Duodenal mucosa (tissue), 2 donors: ENCODE data around the gene JPH2.

Experiments
- H3K27ac ChIP-seq: one replicate; pipeline ENCODE4 v1.7.0; 2013; ENCODE audit warnings: low read depth, low read length
- H3K27me3 ChIP-seq, 2 donors: one replicate each; pipeline ENCODE4 v1.7.0; 2013; ENCODE audit warnings: low read length in 2 of 2, control low read depth in 1 of 2; ENCODE audit not compliant: insufficient read depth in 2 of 2, control insufficient read depth in 1 of 2
- H3K36me3 ChIP-seq, 2 donors: one replicate each; pipeline ENCODE4 v1.7.0; 2013; ENCODE audit warnings: low read length in 2 of 2, control low read depth in 1 of 2; ENCODE audit not compliant: insufficient read depth in 2 of 2, control insufficient read depth in 1 of 2
- H3K4me1 ChIP-seq, 2 donors: one replicate each; pipeline ENCODE4 v1.7.0; 2013; ENCODE audit warnings: low read length in 2 of 2, control low read depth in 1 of 2; ENCODE audit not compliant: insufficient read depth in 2 of 2, control insufficient read depth in 1 of 2
- H3K4me3 ChIP-seq, 2 donors: one replicate each; pipeline ENCODE4 v1.7.0; 2013; ENCODE audit warnings: low read length in 2 of 2, low read depth in 1 of 2
- H3K9ac ChIP-seq, 2 donors: one replicate each; pipeline ENCODE4 v1.7.0; 2013; ENCODE audit warnings: low read length in 2 of 2, low read depth in 1 of 2
- H3K9me3 ChIP-seq, 2 donors: one replicate each; pipeline ENCODE4 v1.7.0; 2013; ENCODE audit warnings: low read length in 2 of 2, control low read depth in 1 of 2; ENCODE audit not compliant: control insufficient read depth in 1 of 2

Gene JPH2

DNA sequence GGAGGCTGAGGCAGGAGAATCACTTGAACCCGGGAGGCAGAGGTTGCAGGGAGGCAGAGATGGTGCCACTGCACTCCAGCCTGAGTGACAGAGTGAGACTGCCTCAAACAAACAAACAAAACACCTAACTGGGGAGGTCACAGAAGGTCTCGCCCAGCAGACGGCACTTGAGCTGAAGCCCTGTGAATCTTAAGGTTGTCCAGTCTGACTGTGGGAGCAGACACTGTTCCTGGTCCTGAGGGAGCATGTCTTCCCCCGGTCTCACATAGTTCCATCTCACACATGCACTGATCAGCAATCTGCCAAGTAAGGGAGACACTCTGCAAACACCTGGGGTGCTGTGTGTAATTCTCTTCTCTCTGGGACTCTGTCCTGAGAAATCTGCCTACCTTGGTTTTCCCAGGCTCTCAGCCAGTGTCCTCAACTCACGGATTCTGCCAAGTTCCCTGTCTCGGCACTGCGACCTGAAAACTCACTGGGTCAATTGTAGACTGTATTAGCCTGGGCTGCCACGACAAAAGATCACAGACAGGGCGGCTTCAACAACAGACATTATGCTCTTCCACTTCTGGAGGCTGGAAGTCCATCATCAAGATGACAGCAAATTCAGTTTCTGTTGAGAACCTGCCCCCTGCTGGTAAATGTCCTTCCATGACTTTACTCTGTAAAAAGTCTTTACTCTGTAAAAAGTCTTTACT is 94.3 kb downstream of the JPH2 start:
- H3K36me3 ChIP-seq: no peaks in the 10 kb centered on the region
- H3K9ac ChIP-seq: no peak overlapping the region
- peaks cover 0 to 2% of the 10 kb centered on the region in 2 donors for H3K27me3 ChIP-seq
- no peak overlapping the region for H3K4me3 ChIP-seq
- H3K9me3 ChIP-seq: no peaks in the 10 kb centered on the region
- no peaks in the 10 kb centered on the region for H3K4me1 ChIP-seq
- H3K27ac ChIP-seq: no peak overlapping the region

DNA sequence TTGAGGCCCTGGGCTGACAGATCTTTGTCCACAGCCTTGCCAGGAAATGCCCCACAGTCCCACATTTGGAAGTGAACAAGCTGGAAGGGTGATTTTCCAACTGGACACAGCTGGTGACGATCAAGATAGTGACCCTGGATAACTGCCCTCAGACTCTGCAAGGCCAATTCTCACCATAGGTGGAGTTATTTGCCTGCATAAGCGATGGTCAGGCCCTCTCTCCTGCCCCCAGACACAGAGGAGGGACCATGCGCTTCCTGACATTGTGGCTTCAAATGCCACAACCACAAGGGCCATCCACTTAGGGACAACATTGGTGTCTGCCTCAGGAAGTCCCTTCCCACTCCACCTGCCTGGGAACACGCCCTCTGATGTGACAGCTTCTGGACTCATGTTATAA is 96.0 kb downstream of the JPH2 start:
- H3K4me1 ChIP-seq: no peaks in the 10 kb centered on the region
- no peak overlapping the region for H3K4me3 ChIP-seq
- H3K9me3 ChIP-seq: no peaks in the 10 kb centered on the region
- no peak overlapping the region for H3K9ac ChIP-seq
- no peaks in the 10 kb centered on the region for H3K36me3 ChIP-seq
- H3K27me3 ChIP-seq: peaks cover 0 to 2% of the 10 kb centered on the region in 2 donors
- H3K27ac ChIP-seq: no peak overlapping the region

DNA sequence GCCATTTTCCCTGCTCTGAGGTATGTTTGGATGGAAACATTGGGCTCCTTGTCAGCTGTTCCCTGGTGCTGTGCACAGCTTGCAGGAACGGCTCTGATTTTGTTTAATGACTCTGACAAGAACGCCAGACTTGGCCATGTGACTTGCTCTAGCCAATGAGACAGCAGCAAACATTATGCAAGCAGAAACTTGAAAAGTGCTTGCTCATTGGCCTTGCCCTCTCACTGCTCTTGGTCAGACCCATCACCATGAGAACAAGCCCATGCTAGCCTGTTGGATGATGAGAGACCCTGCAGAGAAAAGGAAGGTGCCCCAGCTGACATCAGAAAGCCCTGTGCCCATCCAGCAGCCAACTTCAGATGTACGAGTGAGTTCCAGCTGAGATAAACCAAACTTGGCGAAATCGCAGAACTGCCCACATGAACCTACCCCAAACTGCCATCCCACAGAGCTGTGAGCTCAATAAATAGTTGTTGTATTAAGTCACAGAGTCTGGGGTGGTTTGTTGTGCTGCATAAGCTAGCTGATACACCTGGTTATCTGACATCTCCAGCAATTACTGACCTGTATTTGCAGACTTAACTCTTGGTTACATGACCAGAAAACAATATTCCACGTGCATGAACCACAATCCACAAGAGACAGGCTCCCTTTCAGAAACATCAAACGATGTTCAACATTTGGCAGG is 96.9 kb downstream of the JPH2 start:
- Histone ChIP-seq H3K9me3 (no peaks in the 10 kb centered on the region), H3K4me3 (no peak overlapping the region), H3K36me3 (no peaks in the 10 kb centered on the region), H3K27ac (no peak overlapping the region), H3K9ac (no peak overlapping the region), H3K4me1 (no peaks in the 10 kb centered on the region), H3K27me3 (peaks cover 0 to 2% of the 10 kb centered on the region in 2 donors)

DNA sequence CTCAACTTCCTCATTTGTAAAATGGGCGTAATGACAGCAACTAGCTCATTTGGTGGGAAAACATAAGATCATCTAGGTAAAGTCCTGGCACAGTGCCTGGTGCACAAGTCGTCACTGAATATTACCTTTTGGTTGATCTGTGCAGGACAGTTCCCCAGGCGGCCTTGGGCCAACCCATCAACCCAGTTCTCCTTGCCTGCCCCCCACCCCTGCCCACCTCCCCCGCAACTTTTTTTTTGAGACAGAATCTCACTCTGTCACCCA is 99.2 kb downstream of the JPH2 start:
- H3K4me1 ChIP-seq: no peaks in the 10 kb centered on the region
- H3K27me3 ChIP-seq: no peaks in the 10 kb centered on the region
- no peaks in the 10 kb centered on the region for H3K9me3 ChIP-seq
- H3K4me3 ChIP-seq: no peak overlapping the region
- no peak overlapping the region for H3K9ac ChIP-seq
- no peaks in the 10 kb centered on the region for H3K36me3 ChIP-seq
- H3K27ac ChIP-seq: no peak overlapping the region

DNA sequence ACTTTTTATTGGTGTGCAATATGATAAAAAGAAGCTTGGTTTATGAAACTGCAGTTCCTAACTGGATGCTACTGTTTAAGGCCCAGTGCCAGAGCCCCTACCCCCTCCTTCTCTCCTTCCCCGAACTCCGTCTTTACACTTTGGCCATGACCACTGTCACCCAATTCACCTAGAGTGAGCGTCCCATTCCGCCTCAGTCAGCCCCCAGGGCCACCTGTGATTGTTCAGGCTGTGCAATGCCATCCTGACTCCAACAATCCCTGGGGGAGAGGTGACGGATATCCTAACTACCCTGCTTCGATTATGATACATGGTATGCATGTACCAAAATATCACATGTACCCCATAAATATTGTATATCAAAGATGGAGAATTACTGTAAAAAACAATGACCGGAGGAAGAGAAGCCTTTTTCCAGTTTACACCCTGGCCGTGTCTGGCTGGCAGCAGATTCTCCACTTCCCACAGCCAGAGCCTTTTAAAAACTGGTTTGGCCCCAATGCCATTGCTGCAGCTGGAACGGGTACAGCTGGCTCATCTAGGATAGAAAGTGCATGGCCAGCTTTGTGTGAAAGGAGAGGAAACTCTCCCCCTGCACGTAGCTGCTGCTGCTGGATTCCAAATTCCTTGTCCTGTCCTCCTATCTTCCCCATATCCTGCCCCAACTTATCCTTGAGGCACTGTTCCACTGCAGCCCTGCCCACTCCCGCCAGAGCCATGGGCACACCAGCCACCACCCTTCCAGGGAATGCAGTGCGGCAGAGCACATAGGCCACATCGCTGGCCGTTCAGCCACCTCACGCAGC is 99.7 kb downstream of the JPH2 start:
- no peak overlapping the region for H3K9ac ChIP-seq
- H3K27ac ChIP-seq: no peak overlapping the region
- H3K9me3 ChIP-seq: no peaks in the 10 kb centered on the region
- H3K36me3 ChIP-seq: no peaks in the 10 kb centered on the region
- no peak overlapping the region for H3K4me3 ChIP-seq
- no peaks in the 10 kb centered on the region for H3K27me3 ChIP-seq
- H3K4me1 ChIP-seq: no peaks in the 10 kb centered on the region

DNA sequence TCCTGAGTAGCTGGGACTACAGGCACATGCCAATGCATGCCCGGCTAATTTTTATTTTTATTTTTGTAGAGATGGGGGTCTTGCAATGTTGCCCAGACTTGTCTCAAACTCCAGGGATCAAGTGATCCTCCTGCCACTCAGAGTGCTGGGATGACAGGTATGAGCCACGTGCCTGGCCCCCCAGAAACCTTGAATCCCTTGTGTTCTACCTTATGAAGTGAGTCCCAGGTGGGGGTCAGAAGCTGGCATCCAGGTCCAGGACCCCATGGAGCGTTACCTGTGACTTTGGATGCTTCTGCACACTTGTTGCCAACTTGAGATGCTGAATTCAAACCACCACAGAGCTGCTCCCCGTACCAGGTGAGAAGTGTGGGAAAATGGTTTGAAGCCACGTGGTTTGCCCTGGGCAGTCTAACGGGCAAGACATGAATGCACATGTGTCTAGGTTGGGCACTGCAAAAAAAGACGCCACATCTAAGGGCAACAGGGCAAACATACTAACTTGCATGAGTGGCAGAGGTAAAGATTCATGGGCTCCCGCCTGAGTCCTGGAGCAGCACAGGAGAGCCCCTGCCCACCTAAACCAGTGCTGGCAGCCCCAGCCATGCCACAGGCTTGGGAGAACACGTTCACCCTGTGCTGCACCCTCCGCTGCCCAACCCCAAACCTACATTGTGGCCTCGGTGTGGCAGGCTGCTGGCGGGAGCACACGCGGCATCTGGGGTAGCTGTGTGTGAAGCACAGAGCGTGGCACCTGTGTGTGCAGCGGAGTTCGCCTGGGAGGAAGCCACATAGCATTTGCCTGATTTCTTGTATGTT is 101.2 kb downstream of the JPH2 start:
- Histone ChIP-seq H3K36me3 (no peaks in the 10 kb centered on the region), H3K9ac (no peak overlapping the region), H3K27ac (no peak overlapping the region), H3K27me3 (no peaks in the 10 kb centered on the region), H3K4me1 (no peaks in the 10 kb centered on the region), H3K4me3 (no peak overlapping the region), H3K9me3 (no peaks in the 10 kb centered on the region)

DNA sequence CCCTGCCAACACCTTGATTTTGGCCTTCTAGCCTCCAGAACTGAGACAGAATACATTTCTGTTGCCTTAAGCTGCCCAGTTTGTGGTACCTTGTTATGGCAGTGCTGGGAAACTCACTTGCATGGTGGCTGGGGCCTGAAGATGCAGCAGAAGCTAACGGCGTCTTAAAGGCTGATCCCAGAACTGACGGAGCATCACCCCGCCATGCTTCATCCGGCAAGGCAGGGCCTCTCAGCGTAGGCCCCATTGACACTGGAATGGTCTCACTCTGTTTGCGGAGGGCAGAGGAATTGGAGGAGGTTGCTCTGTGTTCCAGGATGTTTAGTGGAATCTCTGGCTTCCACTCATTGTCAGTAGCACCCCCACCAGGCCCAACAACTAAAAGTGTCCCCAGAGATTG is 102.1 kb downstream of the JPH2 start:
- Histone ChIP-seq H3K4me3 (no peak overlapping the region), H3K27ac (no peak overlapping the region), H3K4me1 (peaks cover 0 to 6% of the 10 kb centered on the region in 2 donors), H3K36me3 (no peaks in the 10 kb centered on the region), H3K9ac (no peak overlapping the region), H3K9me3 (no peaks in the 10 kb centered on the region), H3K27me3 (no peaks in the 10 kb centered on the region)

DNA sequence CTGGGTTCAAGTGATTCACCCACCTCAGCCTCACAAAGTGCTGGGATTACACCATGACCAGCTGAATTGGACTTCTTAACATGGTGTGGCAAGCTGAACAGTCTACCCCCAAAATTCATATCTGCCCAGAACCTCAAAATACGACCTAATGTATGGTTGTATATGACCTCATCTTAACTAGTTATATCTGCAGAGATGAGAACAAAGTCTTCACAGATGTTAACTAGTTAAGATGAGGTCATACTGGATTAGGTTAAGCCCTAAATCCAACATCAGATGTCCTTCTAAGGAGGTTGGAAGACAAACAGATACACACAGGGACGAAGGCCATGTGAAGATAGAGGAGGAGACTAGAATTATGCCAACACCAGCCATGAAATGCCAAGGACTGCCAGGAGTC is 102.5 kb downstream of the JPH2 start:
- no peaks in the 10 kb centered on the region for H3K27me3 ChIP-seq

DNA sequence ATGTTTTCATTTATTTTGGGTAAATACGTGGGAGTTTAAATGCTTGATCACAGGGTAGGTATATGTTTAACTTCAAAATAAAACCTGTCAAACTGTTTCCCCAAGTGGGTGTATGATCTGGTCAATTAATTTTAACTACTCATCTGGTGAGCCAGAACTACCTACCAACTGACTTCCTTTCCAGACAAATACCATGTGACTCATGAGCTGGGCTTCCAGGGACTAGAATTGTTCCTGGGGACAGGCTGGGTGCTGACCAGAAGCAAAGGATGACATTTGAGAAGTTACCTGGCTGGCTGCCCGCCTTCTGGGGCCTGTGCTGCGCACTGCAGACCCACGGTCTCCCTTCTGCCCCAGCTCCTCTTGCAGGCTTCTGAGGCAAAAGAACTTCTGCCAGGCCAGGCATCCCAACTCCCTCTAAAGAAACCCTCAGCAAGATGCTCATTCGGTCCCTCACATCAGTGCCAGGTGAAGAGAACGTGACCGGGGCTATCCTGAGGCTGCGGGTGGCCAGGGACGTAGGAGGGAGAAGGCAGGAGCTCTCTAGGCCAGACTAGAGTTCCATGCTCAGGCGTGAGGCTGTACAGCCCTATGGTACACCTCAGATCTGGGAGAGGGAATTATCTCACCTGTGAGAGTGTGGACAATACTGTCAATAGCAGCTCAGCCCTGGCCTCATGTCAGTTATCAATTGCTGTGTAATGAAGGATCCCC is 103.6 kb downstream of the JPH2 start:
- Histone ChIP-seq H3K4me3 (no peak overlapping the region), H3K9me3 (no peaks in the 10 kb centered on the region), H3K36me3 (no peaks in the 10 kb centered on the region), H3K27me3 (no peaks in the 10 kb centered on the region), H3K4me1 (peaks cover 0 to 6% of the 10 kb centered on the region in 2 donors), H3K9ac (no peak overlapping the region), H3K27ac (no peak overlapping the region)

More for the DNA sequence above, 102.5 kb downstream of the JPH2 start:
- no peaks in the 10 kb centered on the region for H3K36me3 ChIP-seq
- H3K9me3 ChIP-seq: no peaks in the 10 kb centered on the region
- H3K9ac ChIP-seq: no peak overlapping the region
- no peak overlapping the region for H3K27ac ChIP-seq
- H3K4me1 ChIP-seq: peaks cover 0 to 6% of the 10 kb centered on the region in 2 donors
- no peak overlapping the region for H3K4me3 ChIP-seq
